ENCODE results near the gene DTNA.
"Not testable (repeated sequence)": the region's sequence is repeated elsewhere in the genome, so short reads cannot be mapped to it uniquely, and the experiment has no call there.

The DTNA gene

GRCh38 chr18:34725737-34726136 is 15.6 kb downstream of the DTNA start:
- DNase-seq (ENCODE audit: low spot score): not testable (repeated sequence)

GRCh38 chr18:34726286-34727004 is 16.3 kb downstream of the DTNA start:
- DNase-seq (ENCODE audit: low spot score): no peak

- peak; percentile 62 for DNase-seq (ENCODE audit: low spot score)
These were observed 19.2 kb downstream of the DTNA start for GRCh38 chr18:34729264-34729663.

GRCh38 chr18:34729740-34730355 is 19.8 kb downstream of the DTNA start:
- DNase-seq (ENCODE audit: low spot score): no peak

GRCh38 chr18:34730774-34731173 is 20.7 kb downstream of the DTNA start:
- no peak for DNase-seq (ENCODE audit: low spot score)

- DNase-seq (ENCODE audit: low spot score): no peak
These were observed 24.0 kb downstream of the DTNA start for GRCh38 chr18:34734056-34734455.

- not testable (repeated sequence) for DNase-seq (ENCODE audit: low spot score)
These were observed 24.4 kb downstream of the DTNA start for GRCh38 chr18:34734526-34734925.

GRCh38 chr18:34738175-34738894 is 28.2 kb downstream of the DTNA start:
- no peak for DNase-seq (ENCODE audit: low spot score)

GRCh38 chr18:34740101-34740500 is 30.0 kb downstream of the DTNA start:
- DNase-seq (ENCODE audit: low spot score): no peak

- no peak for DNase-seq (ENCODE audit: low spot score)
These were observed 30.6 kb downstream of the DTNA start for GRCh38 chr18:34740724-34741123.

- no peak for DNase-seq (ENCODE audit: low spot score)
These were observed 31.3 kb downstream of the DTNA start for GRCh38 chr18:34741401-34741800.

- DNase-seq (ENCODE audit: low spot score): no peak
These were observed 32.8 kb downstream of the DTNA start for GRCh38 chr18:34742891-34743341.

GRCh38 chr18:34744569-34744968 is 34.5 kb downstream of the DTNA start:
- no peak for DNase-seq (ENCODE audit: low spot score)

- no peak for DNase-seq (ENCODE audit: low spot score)
These were observed 36.5 kb downstream of the DTNA start for GRCh38 chr18:34746614-34747013.

- DNase-seq (ENCODE audit: low spot score): no peak
These were observed 39.6 kb downstream of the DTNA start for GRCh38 chr18:34749721-34750120.

- no peak for DNase-seq (ENCODE audit: low spot score)
These were observed 42.0 kb downstream of the DTNA start for GRCh38 chr18:34752056-34752455.

GRCh38 chr18:34754300-34754699 is 44.2 kb downstream of the DTNA start:
- no peak for DNase-seq (ENCODE audit: low spot score)

- no peak for DNase-seq (ENCODE audit: low spot score)
These were observed 47.6 kb downstream of the DTNA start for GRCh38 chr18:34757666-34758065.

- no peak for DNase-seq (ENCODE audit: low spot score)
These were observed 48.4 kb downstream of the DTNA start for GRCh38 chr18:34758378-34758948.

- no peak for DNase-seq (ENCODE audit: low spot score)
These were observed 50.3 kb downstream of the DTNA start for GRCh38 chr18:34760444-34760843.

GRCh38 chr18:34764451-34764850 is 54.4 kb downstream of the DTNA start:
- DNase-seq (ENCODE audit: low spot score): no peak

- DNase-seq (ENCODE audit: low spot score): no peak
These were observed 57.5 kb downstream of the DTNA start for GRCh38 chr18:34767601-34768027.

GRCh38 chr18:34771958-34772357 is 61.9 kb downstream of the DTNA start:
- no peak for DNase-seq (ENCODE audit: low spot score)
